ENCODE measurements around the gene MYEF2.

DNA sequence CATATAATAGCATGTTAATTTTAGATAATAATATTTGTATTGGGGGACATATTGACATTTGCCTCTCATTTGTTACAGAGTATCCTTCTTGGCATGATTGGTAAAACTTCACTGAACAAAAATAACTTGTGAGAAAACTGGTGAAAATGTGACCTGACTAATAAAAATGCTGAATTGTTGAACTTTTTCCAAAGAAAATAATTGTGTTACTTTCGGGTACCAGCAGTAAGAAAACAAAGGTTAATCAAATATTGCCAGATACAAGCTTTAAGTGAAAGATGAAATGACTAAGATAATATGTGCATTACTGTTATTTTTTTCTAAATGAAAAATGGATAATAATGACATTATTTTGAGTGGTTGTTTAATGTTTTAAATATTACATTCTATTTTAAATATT is 43.2 kb upstream of the MYEF2 start:
- TF ChIP-seq POLR2A (IDR thresholded peaks at IDR 0.05): no peak
- TF ChIP-seq, protein P1, sequence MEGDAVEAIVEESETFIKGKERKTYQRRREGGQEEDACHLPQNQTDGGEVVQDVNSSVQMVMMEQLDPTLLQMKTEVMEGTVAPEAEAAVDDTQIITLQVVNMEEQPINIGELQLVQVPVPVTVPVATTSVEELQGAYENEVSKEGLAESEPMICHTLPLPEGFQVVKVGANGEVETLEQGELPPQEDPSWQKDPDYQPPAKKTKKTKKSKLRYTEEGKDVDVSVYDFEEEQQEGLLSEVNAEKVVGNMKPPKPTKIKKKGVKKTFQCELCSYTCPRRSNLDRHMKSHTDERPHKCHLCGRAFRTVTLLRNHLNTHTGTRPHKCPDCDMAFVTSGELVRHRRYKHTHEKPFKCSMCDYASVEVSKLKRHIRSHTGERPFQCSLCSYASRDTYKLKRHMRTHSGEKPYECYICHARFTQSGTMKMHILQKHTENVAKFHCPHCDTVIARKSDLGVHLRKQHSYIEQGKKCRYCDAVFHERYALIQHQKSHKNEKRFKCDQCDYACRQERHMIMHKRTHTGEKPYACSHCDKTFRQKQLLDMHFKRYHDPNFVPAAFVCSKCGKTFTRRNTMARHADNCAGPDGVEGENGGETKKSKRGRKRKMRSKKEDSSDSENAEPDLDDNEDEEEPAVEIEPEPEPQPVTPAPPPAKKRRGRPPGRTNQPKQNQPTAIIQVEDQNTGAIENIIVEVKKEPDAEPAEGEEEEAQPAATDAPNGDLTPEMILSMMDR (IDR thresholded peaks at IDR 0.05): no peak
